ENCODE measurements around the gene CADM1.

- no peak for TF ChIP-seq EP300 (IDR thresholded peaks at IDR 0.05; ENCODE audit: borderline replicate concordance in 1 of 2, control insufficient read depth in 1 of 2, low read depth in 2 of 2, low read length in 2 of 2)
- no peak for TF ChIP-seq RAD21 (IDR thresholded peaks at IDR 0.05; ENCODE audit: insufficient read depth, low read depth, low read length)
- no peak for TF ChIP-seq FOS (IDR thresholded peaks at IDR 0.05; ENCODE audit: borderline replicate concordance, extremely low read depth, insufficient read length)
- TF ChIP-seq REST (IDR thresholded peaks at IDR 0.05; ENCODE audit: low read depth, low read length), result no peak
- TF ChIP-seq CTCF (IDR thresholded peaks at IDR 0.05 in 2 of 3, conservative IDR thresholded peaks at IDR 0.05 in 1 of 3; ENCODE audit: control insufficient read depth in 2 of 3, extremely low read depth in 1 of 3, insufficient read depth in 1 of 3, low read depth in 3 of 3, low read length in 3 of 3), result no peak
- TF ChIP-seq POLR2A (IDR thresholded peaks at IDR 0.05; ENCODE audit: low read depth, low read length), result no peak
- TF ChIP-seq MXI1 (IDR thresholded peaks at IDR 0.05; ENCODE audit: low read depth, low read length), result no peak
- TF ChIP-seq ZBTB4 (CRISPR knock-in tag; IDR thresholded peaks at IDR 0.05), result no peak
- TF ChIP-seq ATF3 (IDR thresholded peaks at IDR 0.05; ENCODE audit: borderline replicate concordance, extremely low read depth, low read depth, low read length), result no peak
- TF ChIP-seq CHD1 (IDR thresholded peaks at IDR 0.05; ENCODE audit: low read depth, low read length), result no peak
- TF ChIP-seq RB1 (IDR thresholded peaks at IDR 0.05; ENCODE audit: borderline replicate concordance), result no peak
- TF ChIP-seq CBFB (IDR thresholded peaks at IDR 0.05; ENCODE audit: low read depth), result no peak
Measured at GRCh38 chr11:115368616-115369015, 135.6 kb downstream of the CADM1 start.
